HG03460 (cell line): Measurements from ENCODE around the gene PBX3.
"Not testable (repeated sequence)": the region's sequence is repeated elsewhere in the genome, so short reads cannot be mapped to it uniquely, and the experiment has no call there.

ENCODE experiments used
- ATAC-seq: cut with Tn5 transposase; IDR thresholded peaks from one replicate; pipeline ENCODE4 v1.9.1; 2021; ENCODE audit not compliant: unreplicated experiment

The PBX3 gene

GRCh38 chr9:125774106-125774505 lies 26.9 kb downstream of the PBX3 start:
- ATAC-seq, result no peak

- ATAC-seq, result not testable (repeated sequence)
These were observed 29.6 kb downstream of the PBX3 start for GRCh38 chr9:125776789-125777188.

GRCh38 chr9:125778538-125779219 lies 31.5 kb downstream of the PBX3 start:
- ATAC-seq, result not testable (repeated sequence)

- ATAC-seq, result not testable (repeated sequence)
These were observed 32.0 kb downstream of the PBX3 start for GRCh38 chr9:125779220-125779565.

- ATAC-seq, result no peak
These were observed 35.5 kb downstream of the PBX3 start for GRCh38 chr9:125782718-125783117.

- no peak for ATAC-seq
These were observed 37.3 kb downstream of the PBX3 start for GRCh38 chr9:125784286-125785049.

GRCh38 chr9:125785248-125785751 lies 38.1 kb downstream of the PBX3 start:
- no peak for ATAC-seq

- ATAC-seq, result no peak
These were observed 40.5 kb downstream of the PBX3 start for GRCh38 chr9:125787715-125788114.

- no peak for ATAC-seq
These were observed 42.0 kb downstream of the PBX3 start for GRCh38 chr9:125789196-125789595.

GRCh38 chr9:125794708-125795107 lies 47.5 kb downstream of the PBX3 start:
- ATAC-seq, result no peak

GRCh38 chr9:125795970-125796596 lies 48.9 kb downstream of the PBX3 start:
- ATAC-seq, result no peak

- ATAC-seq, result no peak
These were observed 50.8 kb downstream of the PBX3 start for GRCh38 chr9:125797930-125798329.

GRCh38 chr9:125803526-125803925 lies 56.4 kb downstream of the PBX3 start:
- no peak for ATAC-seq

- ATAC-seq, result no peak
These were observed 57.9 kb downstream of the PBX3 start for GRCh38 chr9:125805057-125805456.

- ATAC-seq, result no peak
These were observed 58.4 kb downstream of the PBX3 start for GRCh38 chr9:125805586-125805985.

GRCh38 chr9:125807079-125807478 lies 59.9 kb downstream of the PBX3 start:
- ATAC-seq, result no peak

GRCh38 chr9:125810161-125810560 lies 63.0 kb downstream of the PBX3 start:
- no peak for ATAC-seq

- no peak for ATAC-seq
These were observed 63.8 kb downstream of the PBX3 start for GRCh38 chr9:125811002-125811401.

GRCh38 chr9:125812403-125812802 lies 65.2 kb downstream of the PBX3 start:
- ATAC-seq, result no peak

GRCh38 chr9:125815568-125815967 lies 68.4 kb downstream of the PBX3 start:
- no peak for ATAC-seq

- ATAC-seq, result no peak
These were observed 69.1 kb downstream of the PBX3 start for GRCh38 chr9:125816321-125816720.
